ENCODE results near the gene CUZD1. TPM values are rescaled to one million over a fixed set of nuclear protein-coding genes. Genes with fewer than 3 reads are reported as not detected.
"Not testable (repeated sequence)": the region's sequence is repeated elsewhere in the genome, so short reads cannot be mapped to it uniquely, and the experiment has no call there.

CUZD1 gene
- total RNA-seq, 1 donor from 2014 or later = 0.43 TPM

DNA sequence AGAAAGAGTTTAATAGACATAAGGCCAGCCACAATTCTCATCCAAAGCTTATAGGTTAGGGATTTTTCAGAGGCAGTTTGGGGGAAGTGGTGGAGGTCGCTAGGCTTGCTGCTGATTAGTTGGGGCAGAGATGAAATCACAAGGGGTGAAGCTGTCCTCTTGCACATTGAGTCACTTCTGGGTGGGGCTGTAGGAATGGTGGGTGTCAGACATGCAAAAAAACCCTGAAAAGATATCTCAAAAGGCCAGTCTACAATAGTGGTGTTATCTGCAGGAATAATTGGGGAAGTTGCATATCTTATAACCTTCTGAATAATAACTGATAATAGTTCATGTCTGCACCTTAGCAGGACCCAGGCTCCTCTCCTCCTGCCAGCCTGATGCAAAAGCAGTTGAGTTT, 31.6 kb upstream of the CUZD1 start:
- Histone ChIP-seq H3K27me3 (no peaks in the 10 kb centered on the region), H3K79me2 (ENCODE audit: low read depth) (no peaks in the 10 kb centered on the region), H3K4me1 (peaks cover 35% of the 10 kb centered on the region), H2AFZ (replicated peaks) (no peak overlapping the region), H3F3A (ENCODE audit: low read depth) (peaks cover 33% of the 10 kb centered on the region), H4K20me1 (ENCODE audit: low read depth) (no peaks in the 10 kb centered on the region), H3K36me3 (no peaks in the 10 kb centered on the region), H3K4me2 (peak overlapping the region; percentile 73), H3K27ac (peak overlapping the region; percentile 81), H3K4me3 (no peak overlapping the region), H3K9me3 (ENCODE audit: low read depth) (no peaks in the 10 kb centered on the region), H3K9ac (no peak overlapping the region)
- Mint-ChIP-seq H3K27me3 (ENCODE audit: insufficient read depth, low read depth) (no peaks in the 10 kb centered on the region), H3K4me1 (peaks cover 24% of the 10 kb centered on the region), H3K27ac (peak overlapping the region; percentile 31), H3K36me3 (no peaks in the 10 kb centered on the region), H3K4me3 (no peak overlapping the region), H3K9me3 (no peaks in the 10 kb centered on the region)
- no peak for DNase-seq (ENCODE audit: low spot score)
- no peak for TF ChIP-seq EZH2phosphoT487 (IDR thresholded peaks at IDR 0.05)

DNA sequence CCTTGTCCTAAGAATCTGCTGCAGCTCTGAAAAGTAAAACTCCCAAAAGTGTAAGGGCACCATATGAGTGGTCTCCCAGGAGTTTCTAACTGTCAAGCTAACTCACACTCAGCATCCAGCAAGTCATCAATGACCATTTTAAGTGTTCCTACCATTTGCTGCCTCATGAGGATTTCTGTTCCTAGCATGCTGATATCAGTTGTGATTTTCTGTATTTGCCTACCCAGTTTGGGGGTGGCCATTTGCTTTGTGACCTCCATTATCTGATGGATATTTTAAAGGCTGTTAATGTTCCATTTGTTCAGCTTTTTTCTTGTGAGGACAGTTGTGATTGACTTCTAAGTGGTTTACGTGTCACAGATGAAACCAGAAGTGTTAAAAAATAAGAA, 30.8 kb upstream of the CUZD1 start:
- peak overlapping the region; percentile 22 for H2AFZ ChIP-seq (replicated peaks)
- no peaks in the 10 kb centered on the region for H3K36me3 ChIP-seq
- Mint-ChIP-seq H3K4me3 (no peak overlapping the region), H3K27ac (peak overlapping the region; percentile 95), H3K9me3 (peaks cover 4% of the 10 kb centered on the region), H3K4me1 (peaks cover 24% of the 10 kb centered on the region), H3K27me3 (ENCODE audit: insufficient read depth, low read depth) (no peaks in the 10 kb centered on the region), H3K36me3 (no peaks in the 10 kb centered on the region)
- H3K9me3 ChIP-seq (ENCODE audit: low read depth) = no peaks in the 10 kb centered on the region
- DNase-seq (ENCODE audit: low spot score) = no peak
- H4K20me1 ChIP-seq (ENCODE audit: low read depth) = no peaks in the 10 kb centered on the region
- no peaks in the 10 kb centered on the region for H3K79me2 ChIP-seq (ENCODE audit: low read depth)
- H3K4me2 ChIP-seq = peak overlapping the region; percentile 73
- H3K4me3 ChIP-seq = peak overlapping the region; percentile 29
- H3K27me3 ChIP-seq = no peaks in the 10 kb centered on the region
- peaks cover 33% of the 10 kb centered on the region for H3F3A ChIP-seq (ENCODE audit: low read depth)
- peaks cover 35% of the 10 kb centered on the region for H3K4me1 ChIP-seq
- peak overlapping the region; percentile 81 for H3K27ac ChIP-seq
- no peak overlapping the region for H3K9ac ChIP-seq
- TF ChIP-seq EZH2phosphoT487 (IDR thresholded peaks at IDR 0.05) = no peak
- TF ChIP-seq, protein P1, sequence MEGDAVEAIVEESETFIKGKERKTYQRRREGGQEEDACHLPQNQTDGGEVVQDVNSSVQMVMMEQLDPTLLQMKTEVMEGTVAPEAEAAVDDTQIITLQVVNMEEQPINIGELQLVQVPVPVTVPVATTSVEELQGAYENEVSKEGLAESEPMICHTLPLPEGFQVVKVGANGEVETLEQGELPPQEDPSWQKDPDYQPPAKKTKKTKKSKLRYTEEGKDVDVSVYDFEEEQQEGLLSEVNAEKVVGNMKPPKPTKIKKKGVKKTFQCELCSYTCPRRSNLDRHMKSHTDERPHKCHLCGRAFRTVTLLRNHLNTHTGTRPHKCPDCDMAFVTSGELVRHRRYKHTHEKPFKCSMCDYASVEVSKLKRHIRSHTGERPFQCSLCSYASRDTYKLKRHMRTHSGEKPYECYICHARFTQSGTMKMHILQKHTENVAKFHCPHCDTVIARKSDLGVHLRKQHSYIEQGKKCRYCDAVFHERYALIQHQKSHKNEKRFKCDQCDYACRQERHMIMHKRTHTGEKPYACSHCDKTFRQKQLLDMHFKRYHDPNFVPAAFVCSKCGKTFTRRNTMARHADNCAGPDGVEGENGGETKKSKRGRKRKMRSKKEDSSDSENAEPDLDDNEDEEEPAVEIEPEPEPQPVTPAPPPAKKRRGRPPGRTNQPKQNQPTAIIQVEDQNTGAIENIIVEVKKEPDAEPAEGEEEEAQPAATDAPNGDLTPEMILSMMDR (IDR thresholded peaks at IDR 0.05) = no peak
- TF ChIP-seq EZH2 (IDR thresholded peaks at IDR 0.05) = no peak

DNA sequence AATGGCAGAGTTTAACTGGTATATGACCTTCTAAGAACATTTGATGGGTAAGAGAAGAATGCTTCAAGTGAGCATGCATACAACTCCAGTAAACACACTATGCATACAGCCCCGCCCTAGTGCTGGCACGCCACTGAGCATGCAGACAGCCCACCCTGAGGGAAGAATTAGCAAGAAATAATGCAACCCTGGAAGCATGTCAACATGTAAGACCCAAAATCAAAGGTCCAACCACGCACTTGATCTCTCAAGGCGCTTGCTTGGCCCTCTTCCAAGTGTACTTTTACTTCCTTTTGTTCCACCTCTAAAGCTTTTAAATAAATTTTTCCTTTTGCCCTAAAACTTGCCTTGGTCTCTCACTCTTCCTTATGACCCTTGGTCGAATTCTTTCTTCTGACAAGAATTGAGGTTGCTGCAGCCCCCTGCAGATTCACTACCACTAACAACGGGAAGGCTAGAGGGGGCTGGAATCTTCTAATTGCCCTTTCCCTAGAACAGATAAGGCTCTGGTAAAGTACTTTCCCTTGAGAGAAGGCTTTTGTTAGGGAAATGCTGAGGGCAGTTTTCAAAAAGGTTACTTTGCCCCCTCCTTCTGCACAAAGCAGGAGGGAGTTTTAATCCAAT, 30.3 kb upstream of the CUZD1 start:
- Histone ChIP-seq H4K20me1 (ENCODE audit: low read depth) (no peaks in the 10 kb centered on the region), H3K4me3 (peak overlapping the region; percentile 29), H3K9me3 (ENCODE audit: low read depth) (no peaks in the 10 kb centered on the region), H3K27ac (peak overlapping the region; percentile 81), H3F3A (ENCODE audit: low read depth) (peaks cover 33% of the 10 kb centered on the region), H3K27me3 (no peaks in the 10 kb centered on the region), H3K79me2 (ENCODE audit: low read depth) (no peaks in the 10 kb centered on the region), H3K4me2 (peak overlapping the region; percentile 73), H3K9ac (no peak overlapping the region), H3K36me3 (no peaks in the 10 kb centered on the region), H2AFZ (replicated peaks) (no peak overlapping the region), H3K4me1 (peaks cover 35% of the 10 kb centered on the region)
- no peaks in the 10 kb centered on the region for H3K36me3 Mint-ChIP-seq
- TF ChIP-seq EZH2phosphoT487 (IDR thresholded peaks at IDR 0.05) (no peak), EZH2 (IDR thresholded peaks at IDR 0.05) (no peak)
- TF ChIP-seq, protein P1 (IDR thresholded peaks at IDR 0.05) = no peak
- peaks cover 24% of the 10 kb centered on the region for H3K4me1 Mint-ChIP-seq
- H3K4me3 Mint-ChIP-seq = no peak overlapping the region
- H3K27me3 Mint-ChIP-seq (ENCODE audit: insufficient read depth, low read depth) = no peaks in the 10 kb centered on the region
- H3K9me3 Mint-ChIP-seq = peaks cover 4% of the 10 kb centered on the region
- peak; percentile 68 for DNase-seq (ENCODE audit: low spot score)
- peak overlapping the region; percentile 95 for H3K27ac Mint-ChIP-seq

DNA sequence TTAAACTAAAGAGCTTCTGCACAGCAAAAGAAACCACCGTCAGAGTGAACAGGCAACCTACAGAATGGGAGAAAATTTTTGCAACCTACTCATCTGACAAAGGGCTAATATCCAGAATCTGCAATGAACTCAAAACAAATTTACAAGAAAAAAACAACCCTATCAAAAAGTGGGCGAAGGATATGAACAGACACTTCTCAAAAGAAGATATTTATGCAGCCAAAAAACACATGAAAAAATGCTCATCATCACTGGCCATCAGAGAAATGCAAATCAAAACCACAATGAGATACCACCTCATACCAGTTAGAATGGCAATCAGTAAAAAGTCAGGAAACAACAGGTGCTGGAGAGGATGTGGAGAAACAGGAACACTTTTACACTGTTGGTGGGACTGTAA, 26.3 kb upstream of the CUZD1 start:
- DNase-seq (ENCODE audit: low spot score); H3K27ac ChIP-seq; H3K36me3 Mint-ChIP-seq; H4K20me1 ChIP-seq (ENCODE audit: low read depth); H3K36me3 ChIP-seq; H3K79me2 ChIP-seq (ENCODE audit: low read depth); H3K27me3 ChIP-seq; H3K4me3 Mint-ChIP-seq; H3K9me3 ChIP-seq (ENCODE audit: low read depth); H3K4me2 ChIP-seq; H3K9ac ChIP-seq; H3K4me3 ChIP-seq; H3K27ac Mint-ChIP-seq; H2AFZ ChIP-seq (replicated peaks); H3K27me3 Mint-ChIP-seq (ENCODE audit: insufficient read depth, low read depth): not testable (repeated sequence)
- Histone ChIP-seq H3F3A (ENCODE audit: low read depth) (peaks cover 26% of the 10 kb centered on the region), H3K4me1 (peaks cover 24% of the 10 kb centered on the region)
- Mint-ChIP-seq H3K4me1 (peaks cover 15% of the 10 kb centered on the region), H3K9me3 (peaks cover 16% of the 10 kb centered on the region)

DNA sequence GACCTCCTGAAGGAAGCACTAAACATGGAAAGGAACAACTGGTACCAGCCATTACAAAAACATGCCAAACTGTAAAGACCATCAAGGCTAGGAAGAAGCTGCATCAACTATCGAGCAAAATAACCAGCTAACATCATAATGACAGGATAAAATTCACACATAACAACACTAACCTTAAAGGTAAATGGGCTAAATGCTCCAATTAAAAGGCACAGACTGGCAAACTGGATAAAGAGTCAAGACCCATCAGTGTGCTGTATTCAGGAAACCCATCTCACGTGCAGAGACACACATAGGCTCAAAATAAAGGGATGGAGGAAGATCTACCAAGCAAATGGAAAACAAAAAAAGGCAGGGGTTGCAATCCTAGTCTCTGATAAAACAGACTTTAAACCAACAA, 23.1 kb upstream of the CUZD1 start:
- not testable (repeated sequence) for H3K4me3 Mint-ChIP-seq; H3K9me3 ChIP-seq (ENCODE audit: low read depth); H3K9ac ChIP-seq; H3K4me1 ChIP-seq; H2AFZ ChIP-seq (replicated peaks); DNase-seq (ENCODE audit: low spot score); H3K79me2 ChIP-seq (ENCODE audit: low read depth); H4K20me1 ChIP-seq (ENCODE audit: low read depth); H3K27me3 Mint-ChIP-seq (ENCODE audit: insufficient read depth, low read depth); H3K36me3 Mint-ChIP-seq; H3F3A ChIP-seq (ENCODE audit: low read depth); H3K36me3 ChIP-seq; H3K27ac Mint-ChIP-seq; H3K4me2 ChIP-seq; H3K27ac ChIP-seq; H3K27me3 ChIP-seq; H3K4me3 ChIP-seq; H3K4me1 Mint-ChIP-seq
- peaks cover 21% of the 10 kb centered on the region for H3K9me3 Mint-ChIP-seq

DNA sequence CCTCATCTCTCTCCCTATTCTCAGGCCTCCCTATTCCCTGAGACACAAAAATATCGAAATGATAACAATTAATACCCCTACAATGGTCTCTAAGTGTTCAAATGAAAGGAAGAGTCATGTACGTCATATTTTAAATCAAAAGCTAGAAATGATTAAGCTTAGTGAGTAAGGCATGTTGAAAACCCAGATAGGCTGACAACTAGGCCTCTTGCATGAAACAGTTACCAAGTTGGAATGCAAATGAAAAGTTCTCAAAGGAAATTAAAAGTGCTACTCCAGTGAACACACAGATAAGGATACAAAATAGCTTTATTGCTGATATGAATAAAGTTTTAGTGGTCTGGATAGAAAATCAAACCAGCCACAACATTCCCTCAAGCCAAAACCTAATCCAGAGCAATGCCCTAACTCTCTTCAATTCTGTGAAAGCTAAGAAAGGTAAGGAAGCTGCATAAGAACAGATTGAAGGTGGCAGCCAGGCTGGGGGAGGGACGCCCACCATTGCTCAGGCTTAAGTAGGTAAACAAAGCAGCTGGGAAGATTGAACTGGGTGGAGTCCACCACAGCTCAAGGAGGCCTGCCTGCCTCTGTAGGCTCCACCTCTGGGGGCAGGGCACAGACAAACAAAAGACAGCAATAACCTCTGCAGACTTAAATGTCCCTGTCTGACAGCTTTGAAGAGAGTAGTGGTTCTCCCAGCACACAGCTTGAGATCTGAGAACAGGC, 21.3 kb upstream of the CUZD1 start:
- H4K20me1 ChIP-seq (ENCODE audit: low read depth); H3K27ac ChIP-seq; H3K36me3 ChIP-seq; H3K4me1 ChIP-seq; H3K4me1 Mint-ChIP-seq; H3K4me3 Mint-ChIP-seq; H2AFZ ChIP-seq (replicated peaks); DNase-seq (ENCODE audit: low spot score); H3K36me3 Mint-ChIP-seq; H3K79me2 ChIP-seq (ENCODE audit: low read depth); H3K4me2 ChIP-seq; H3K27ac Mint-ChIP-seq; H3K27me3 Mint-ChIP-seq (ENCODE audit: insufficient read depth, low read depth); H3F3A ChIP-seq (ENCODE audit: low read depth); H3K4me3 ChIP-seq; H3K9me3 ChIP-seq (ENCODE audit: low read depth); H3K27me3 ChIP-seq; H3K9ac ChIP-seq: not testable (repeated sequence)
- peaks cover 19% of the 10 kb centered on the region for H3K9me3 Mint-ChIP-seq
